22Rv1 (cell line): ENCODE results near the gene MTMR12.
A peak's percentile ranks its signal among the peaks of the same experiment; 100 is the strongest.

Source experiments
- H3K27ac ChIP-seq: fragments of 450-650 bp; 2 replicates; pipeline ENCODE4 v1.5.1; 2017
- CTCF ChIP-seq: fragments of 450-650 bp; IDR thresholded peaks from 2 replicates; pipeline ENCODE4 v1.5.1; 2017; ENCODE audit warnings: mild to moderate bottlenecking
- ZFX ChIP-seq: fragments of 450-650 bp; IDR thresholded peaks from 2 replicates; pipeline ENCODE4 v1.6.1; 2017; ENCODE audit warnings: antibody characterized with exemption, borderline replicate concordance

The MTMR12 gene

GRCh38 chr5:32307769-32308194 lies 5.0 kb downstream of the MTMR12 start:
- no peak overlapping the region for H3K27ac ChIP-seq
- TF ChIP-seq ZFX = no peak
- no peak for TF ChIP-seq CTCF

GRCh38 chr5:32304622-32305021 lies 8.1 kb downstream of the MTMR12 start:
- TF ChIP-seq ZFX (no peak), CTCF (no peak)
- H3K27ac ChIP-seq = no peak overlapping the region

- H3K27ac ChIP-seq = no peak overlapping the region
- TF ChIP-seq CTCF (no peak), ZFX (no peak)
Observed at GRCh38 chr5:32303755-32304120, 9.0 kb downstream of the MTMR12 start.

GRCh38 chr5:32302835-32303754 lies 9.6 kb downstream of the MTMR12 start:
- H3K27ac ChIP-seq = peak overlapping the region; percentile 22; the same call in 1 of the 2 replicates
- TF ChIP-seq ZFX = no peak

- no peak for TF ChIP-seq CTCF
- no peak overlapping the region for H3K27ac ChIP-seq
Observed at GRCh38 chr5:32301891-32302290, 10.8 kb downstream of the MTMR12 start.

- no peak overlapping the region for H3K27ac ChIP-seq
- no peak for TF ChIP-seq CTCF
Observed at GRCh38 chr5:32299059-32299677, 13.6 kb downstream of the MTMR12 start.

- H3K27ac ChIP-seq = no peak overlapping the region
- TF ChIP-seq CTCF = no peak
- TF ChIP-seq ZFX = no peak
Observed at GRCh38 chr5:32298059-32298415, 14.7 kb downstream of the MTMR12 start.
